ENCODE measurements around the gene INTS7. TPM values are rescaled to one million over a fixed set of nuclear protein-coding genes. Genes with fewer than 3 reads are reported as not detected.

Gene INTS7
- polyA plus RNA-seq, 1 donor (not counting 4 experiments of a cell fraction or from before 2014, with no cell fraction given), result 27.2 TPM

DNA sequence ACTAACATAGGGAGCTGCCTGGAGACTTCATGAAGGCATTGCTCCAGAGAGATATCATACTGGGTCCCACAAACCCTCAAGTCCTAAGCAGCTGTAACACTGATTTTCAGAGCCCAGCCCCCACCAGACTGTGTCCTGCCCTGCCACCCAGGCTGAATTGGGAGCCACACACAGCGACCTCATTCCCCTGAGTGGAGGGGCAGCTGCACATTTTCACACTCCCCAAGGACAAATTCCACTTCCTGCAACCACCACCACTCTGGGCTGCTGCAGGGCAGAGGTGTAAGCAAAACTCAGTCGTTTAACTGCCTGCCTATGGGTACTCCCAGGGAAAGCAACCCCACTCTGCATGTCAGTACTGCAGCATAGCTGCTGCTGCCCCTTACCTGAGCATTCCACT lies 20.0 kb upstream of the INTS7 start:
- Histone ChIP-seq H3K9me3 (ENCODE audit: control insufficient read depth, low read depth, low read length) (no peaks in the 10 kb centered on the region), H3K4me3 (ENCODE audit: control insufficient read depth in 2 of 3, extremely low read depth in 1 of 3, insufficient read depth in 2 of 3, low read depth in 1 of 3, low read length in 3 of 3) (no peak overlapping the region), H3K9me1 (ENCODE audit: control insufficient read depth, extremely low read depth, insufficient read depth, low read length) (no peaks in the 10 kb centered on the region), H3K4me2 (ENCODE audit: control insufficient read depth, extremely low read depth, insufficient read depth, low read depth, low read length) (no peak overlapping the region), H4K20me1 (ENCODE audit: control insufficient read depth, extremely low read depth, insufficient read depth, low read length) (no peaks in the 10 kb centered on the region), H3K27me3 (ENCODE audit: control insufficient read depth, extremely low read depth, insufficient read depth, low read length) (no peaks in the 10 kb centered on the region), H3K9ac (ENCODE audit: control insufficient read depth, extremely low read depth, insufficient read depth, low read length) (no peak overlapping the region), H3K27ac (ENCODE audit: control insufficient read depth, insufficient read depth, low read length) (no peak overlapping the region), H2AFZ (ENCODE audit: control insufficient read depth, low read length) (no peak overlapping the region), H3K4me1 (ENCODE audit: control insufficient read depth, extremely low read depth, insufficient read depth, low read length) (no peaks in the 10 kb centered on the region), H3K36me3 (ENCODE audit: control insufficient read depth in 2 of 2, extremely low read depth in 1 of 2, insufficient read depth in 2 of 2, low read length in 2 of 2) (peaks cover 0 to 17% of the 10 kb centered on the region in 2 experiments), H3K79me2 (ENCODE audit: control insufficient read depth, insufficient read depth, low read length) (no peaks in the 10 kb centered on the region)
- dilution Hi-C loops (cut with MboI; ENCODE audit: extremely low pct_ligation_motif_present, low sequenced_read_pairs), result no loop called here
- no peak for TF ChIP-seq EZH2 (IDR thresholded peaks at IDR 0.05; ENCODE audit: low read length)
- TF ChIP-seq, protein P1, sequence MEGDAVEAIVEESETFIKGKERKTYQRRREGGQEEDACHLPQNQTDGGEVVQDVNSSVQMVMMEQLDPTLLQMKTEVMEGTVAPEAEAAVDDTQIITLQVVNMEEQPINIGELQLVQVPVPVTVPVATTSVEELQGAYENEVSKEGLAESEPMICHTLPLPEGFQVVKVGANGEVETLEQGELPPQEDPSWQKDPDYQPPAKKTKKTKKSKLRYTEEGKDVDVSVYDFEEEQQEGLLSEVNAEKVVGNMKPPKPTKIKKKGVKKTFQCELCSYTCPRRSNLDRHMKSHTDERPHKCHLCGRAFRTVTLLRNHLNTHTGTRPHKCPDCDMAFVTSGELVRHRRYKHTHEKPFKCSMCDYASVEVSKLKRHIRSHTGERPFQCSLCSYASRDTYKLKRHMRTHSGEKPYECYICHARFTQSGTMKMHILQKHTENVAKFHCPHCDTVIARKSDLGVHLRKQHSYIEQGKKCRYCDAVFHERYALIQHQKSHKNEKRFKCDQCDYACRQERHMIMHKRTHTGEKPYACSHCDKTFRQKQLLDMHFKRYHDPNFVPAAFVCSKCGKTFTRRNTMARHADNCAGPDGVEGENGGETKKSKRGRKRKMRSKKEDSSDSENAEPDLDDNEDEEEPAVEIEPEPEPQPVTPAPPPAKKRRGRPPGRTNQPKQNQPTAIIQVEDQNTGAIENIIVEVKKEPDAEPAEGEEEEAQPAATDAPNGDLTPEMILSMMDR (optimal IDR thresholded peaks at IDR 0.05 in 1 of 3, IDR thresholded peaks at IDR 0.05 in 1 of 3, conservative IDR thresholded peaks at IDR 0.05 in 1 of 3; ENCODE audit: extremely low read depth in 1 of 3, insufficient read depth in 2 of 3, low read length in 3 of 3), result no peak
- DNase-seq (ENCODE audit: low read depth, low spot score) (no peak), FAIRE-seq (no peak)

DNA sequence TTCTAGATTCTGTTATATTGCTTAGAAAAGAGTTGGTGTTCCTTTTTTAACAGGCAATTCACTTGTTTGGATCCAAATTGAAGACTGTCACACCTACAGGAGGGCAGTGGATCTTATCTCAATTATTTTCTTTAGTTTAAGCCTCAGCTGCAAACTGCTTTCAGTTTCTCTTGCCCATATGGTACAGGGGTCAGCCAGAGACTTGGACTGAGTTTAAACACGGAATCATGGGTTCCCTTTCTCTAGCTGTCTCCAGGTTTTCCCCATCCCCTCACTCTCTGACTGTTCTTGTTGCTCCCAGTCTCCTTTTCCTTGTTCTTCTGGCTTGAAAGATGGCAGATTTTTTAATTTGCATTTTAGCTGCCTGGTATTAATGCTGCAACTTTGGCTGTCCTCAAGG lies 18.6 kb upstream of the INTS7 start:
- FAIRE-seq, result no peak
- peaks cover 0 to 17% of the 10 kb centered on the region in 2 experiments for H3K36me3 ChIP-seq (ENCODE audit: control insufficient read depth in 2 of 2, extremely low read depth in 1 of 2, insufficient read depth in 2 of 2, low read length in 2 of 2)
- no peaks in the 10 kb centered on the region for H3K9me1 ChIP-seq (ENCODE audit: control insufficient read depth, extremely low read depth, insufficient read depth, low read length)
- dilution Hi-C loops (cut with MboI; ENCODE audit: extremely low pct_ligation_motif_present, low sequenced_read_pairs), result no loop called here
- TF ChIP-seq, protein P1 (optimal IDR thresholded peaks at IDR 0.05 in 1 of 3, IDR thresholded peaks at IDR 0.05 in 1 of 3, conservative IDR thresholded peaks at IDR 0.05 in 1 of 3; ENCODE audit: extremely low read depth in 1 of 3, insufficient read depth in 2 of 3, low read length in 3 of 3), result no peak
- TF ChIP-seq EZH2 (IDR thresholded peaks at IDR 0.05; ENCODE audit: low read length), result no peak
- no peaks in the 10 kb centered on the region for H3K4me1 ChIP-seq (ENCODE audit: control insufficient read depth, extremely low read depth, insufficient read depth, low read length)
- no peaks in the 10 kb centered on the region for H3K79me2 ChIP-seq (ENCODE audit: control insufficient read depth, insufficient read depth, low read length)
- no peaks in the 10 kb centered on the region for H3K27me3 ChIP-seq (ENCODE audit: control insufficient read depth, extremely low read depth, insufficient read depth, low read length)
- no peak overlapping the region for H3K4me2 ChIP-seq (ENCODE audit: control insufficient read depth, extremely low read depth, insufficient read depth, low read depth, low read length)
- no peak overlapping the region for H3K4me3 ChIP-seq (ENCODE audit: control insufficient read depth in 2 of 3, extremely low read depth in 1 of 3, insufficient read depth in 2 of 3, low read depth in 1 of 3, low read length in 3 of 3)
- H3K27ac ChIP-seq (ENCODE audit: control insufficient read depth, insufficient read depth, low read length), result no peak overlapping the region
- no peak for DNase-seq (ENCODE audit: low read depth, low spot score)
- no peaks in the 10 kb centered on the region for H3K9me3 ChIP-seq (ENCODE audit: control insufficient read depth, low read depth, low read length)
- no peak overlapping the region for H2AFZ ChIP-seq (ENCODE audit: control insufficient read depth, low read length)
- no peak overlapping the region for H3K9ac ChIP-seq (ENCODE audit: control insufficient read depth, extremely low read depth, insufficient read depth, low read length)
- H4K20me1 ChIP-seq (ENCODE audit: control insufficient read depth, extremely low read depth, insufficient read depth, low read length), result no peaks in the 10 kb centered on the region
